GM12878 (cell line): ENCODE results near the gene GLA. TPM values are rescaled to one million over a fixed set of nuclear protein-coding genes. Genes with fewer than 3 reads are reported as not detected.

Experiments
- ATAC-seq: fragments of 200-7000 bp; cut with Tn5 transposase; 3 replicates; pipeline ENCODE4 v1.9.1; 2020; ENCODE audit warnings: mild to moderate bottlenecking, moderate library complexity
- BruUV-seq: library from RNA; stranded (reverse); fragments of 400-500 nt; replicated peaks from 2 replicates; lab custom pipeline; 2021; lab: Mats Ljungman, UMichigan
- CTCF ChIA-PET: fragments of 300-600 bp; sonication (Branson Sonifier 250); formaldehyde crosslinking; extraction: SDS; loops from one replicate; lab custom pipeline; 2021; ENCODE audit warnings: inconsistent platforms; lab: Yijun Ruan, JAX
- POLR2A ChIA-PET: fragments of 350-600 bp; formaldehyde crosslinking; extraction: SDS; loops from one replicate; lab custom pipeline; 2021; ENCODE audit warnings: inconsistent platforms; lab: Charles Lee
- RAD21 ChIA-PET: fragments of 300-600 bp; sonication (Branson Sonifier 250); formaldehyde crosslinking; loops from one replicate; lab custom pipeline; 2023; ENCODE audit warnings: antibody characterized with exemption; ENCODE audit not compliant: unreplicated experiment; lab: Charles Lee
- SMC1A ChIA-PET: fragments of 300-600 bp; sonication (Branson Sonifier 250); formaldehyde crosslinking; loops from one replicate; lab custom pipeline; 2023; ENCODE audit not compliant: unreplicated experiment, uncharacterized antibody; lab: Charles Lee
- DNase-seq: peaks from one replicate; pipeline ENCODE4 v3.0.0-alpha.2; 2011; ENCODE audit warnings: low read depth, low spot score
- FAIRE-seq: peaks from 3 replicates; lab custom pipeline; 2011; peaks lifted over from hg19 to GRCh38; lab: Jason Lieb, UNC
- H2AFZ ChIP-seq: 2 replicates; pipeline ENCODE4 v1.6.0; 2011; ENCODE audit warnings: low read depth, low read length, control low read depth; ENCODE audit not compliant: control insufficient read depth
- H3K27ac ChIP-seq: 2 replicates; pipeline ENCODE4 v1.5.1; 2011; ENCODE audit warnings: control low read depth; ENCODE audit not compliant: control insufficient read depth, insufficient read depth
- H3K27me3 ChIP-seq, 2 experiments: replicated peaks in 1 of 2; 2 replicates each; pipeline versions ENCODE4 v1.6.0 to v1.6.1; 2011; ENCODE audit warnings: low read length in 1 of 2; ENCODE audit not compliant: control insufficient read depth in 2 of 2, insufficient read depth in 2 of 2
- H3K36me3 ChIP-seq, 2 experiments: 2 replicates each; pipeline ENCODE4 v1.5.1; 2011; ENCODE audit warnings: low read length in 1 of 2; ENCODE audit not compliant: control insufficient read depth in 2 of 2, insufficient read depth in 2 of 2
- H3K4me1 ChIP-seq: 2 replicates; pipeline ENCODE4 v1.6.1; 2011; ENCODE audit warnings: mild to moderate bottlenecking, low read length, moderate library complexity, mixed read lengths; ENCODE audit not compliant: control insufficient read depth, insufficient read depth
- H3K4me2 ChIP-seq: 2 replicates; pipeline ENCODE4 v1.6.0; 2011; ENCODE audit warnings: control low read depth; ENCODE audit not compliant: control insufficient read depth, insufficient read depth
- H3K4me3 ChIP-seq: fragments of 200-600 bp; sonication (generic); 2 replicates; pipeline ENCODE4 v1.5.1; 2016
- H3K79me2 ChIP-seq: 2 replicates; pipeline ENCODE4 v1.6.0; 2011; ENCODE audit warnings: low read length; ENCODE audit not compliant: control insufficient read depth, insufficient read depth
- H3K9ac ChIP-seq: 2 replicates; pipeline ENCODE4 v1.8.0; 2011; ENCODE audit warnings: low read length, control low read depth, mixed read lengths; ENCODE audit not compliant: control insufficient read depth, insufficient read depth
- H3K9me3 ChIP-seq: replicated peaks from 3 replicates; pipeline ENCODE4 v1.5.1; 2011; ENCODE audit warnings: mild to moderate bottlenecking, low read length; ENCODE audit not compliant: control insufficient read depth, insufficient read depth
- H4K20me1 ChIP-seq: 2 replicates; pipeline ENCODE4 v1.6.0; 2011; ENCODE audit not compliant: control insufficient read depth, insufficient read depth
- BCLAF1 ChIP-seq: fragments of 450-650 bp; IDR thresholded peaks from 2 replicates; pipeline ENCODE4 v1.6.1; 2017; ENCODE audit warnings: antibody characterized with exemption, mild to moderate bottlenecking, moderate library complexity
- CBFB ChIP-seq: IDR thresholded peaks from 2 replicates; pipeline ENCODE4 v1.6.1; 2016; ENCODE audit warnings: antibody characterized with exemption, low read depth
- CHD4 ChIP-seq: fragments of 200-600 bp; sonication (generic); IDR thresholded peaks from 2 replicates; pipeline ENCODE4 v1.6.1; 2016; ENCODE audit warnings: mild to moderate bottlenecking
- E2F4 ChIP-seq: IDR thresholded peaks from 2 replicates; pipeline ENCODE4 v1.6.1; 2012; ENCODE audit warnings: low read depth, low read length, improper control_type of control experiment
- LARP7 ChIP-seq: fragments of 450-650 bp; IDR thresholded peaks from 2 replicates; pipeline ENCODE4 v1.6.1; 2017; ENCODE audit warnings: mild to moderate bottlenecking
- MXI1 ChIP-seq: fragments of 150-350 bp; IDR thresholded peaks from 2 replicates; pipeline ENCODE4 v1.6.1; 2011; ENCODE audit warnings: low read depth, mild to moderate bottlenecking, inconsistent platforms, low read length, improper control_type of control experiment
- NR2C1 ChIP-seq: fragments of 450-650 bp; IDR thresholded peaks from 2 replicates; pipeline ENCODE4 v1.6.1; 2017; ENCODE audit warnings: antibody characterized with exemption, mild to moderate bottlenecking, moderate library complexity
- RAD21 ChIP-seq: IDR thresholded peaks from 2 replicates; pipeline ENCODE4 v1.6.1; 2011; ENCODE audit warnings: mild to moderate bottlenecking, low read depth, low read length, moderate library complexity; ENCODE audit not compliant: insufficient read depth
- RUNX3 ChIP-seq: IDR thresholded peaks from 2 replicates; pipeline ENCODE4 v1.6.1; 2012; ENCODE audit warnings: low read length, inconsistent platforms
- SMARCA5 ChIP-seq: fragments of 450-650 bp; IDR thresholded peaks from 2 replicates; pipeline ENCODE4 v1.6.1; 2017; ENCODE audit warnings: mild to moderate bottlenecking
- SMC3 ChIP-seq: IDR thresholded peaks from 2 replicates; pipeline ENCODE4 v1.6.1; 2011; ENCODE audit warnings: low read length, improper control_type of control experiment, borderline replicate concordance
- SRF ChIP-seq, 2 experiments: IDR thresholded peaks; 2 replicates each; pipeline ENCODE4 v1.6.1; 2011; ENCODE audit warnings: low read depth in 2 of 2, low read length in 2 of 2, mild to moderate bottlenecking in 1 of 2, moderate library complexity in 1 of 2
- TAF1 ChIP-seq: IDR thresholded peaks from 2 replicates; pipeline ENCODE4 v1.6.1; 2011; ENCODE audit warnings: mild to moderate bottlenecking, low read depth, low read length, borderline replicate concordance
- WGBS: methylation state at CpG from one replicate; pipeline ENCODE4 v1.1.6; 2016; ENCODE audit warnings: low lambda C conversion rate; ENCODE audit not compliant: insufficient replicate concordance, insufficient coverage; ENCODE audit errors: missing lambda C conversion rate; 5-methylcytosine and 5-hydroxymethylcytosine counted together
- in situ Hi-C: fragments of 300-500 bp; cut with MboI; formaldehyde crosslinking; loops from 9 replicates; pipeline ENCODE4 v1.14.3; 2018; ENCODE audit warnings: mixed read lengths
- intact Hi-C: fragments of 100-400 bp; cut with micrococcal nuclease; formaldehyde crosslinking; loops from one replicate; pipeline ENCODE4 v1.14.2; 2022; ENCODE audit not compliant: unreplicated experiment
- polyA plus RNA-seq, 11 experiments: library from polyadenylated mRNA; depleted of rRNA in 4 of 11; unstranded in 6 of 11; stranded (reverse) in 5 of 11; fragments of >200 nt; fragmentation: Nextera tagmentation in 4 of 11; fragmentation: Illumina TruSeq in 1 of 11; extraction: Ambion mirVana in 4 of 11; extraction: Trizol in 1 of 11; gene quantifications; 1 replicate in 1 of 11; 2 replicates in 10 of 11; pipeline versions ENCODE4 v1.2.1 to v1.2.3, GENCODE V29; 2011 to 2016; ENCODE audit warnings: inconsistent platforms in 2 of 11, missing spikeins in 2 of 11, low read depth in 1 of 11
- total RNA-seq, 4 experiments: library from RNA; depleted of rRNA in 3 of 4; stranded (reverse); fragments of >200 nt in 3 of 4; fragmentation: Illumina TruSeq in 1 of 4; extraction: Trizol in 1 of 4; gene quantifications; 2 replicates each; pipeline versions ENCODE4 v1.2.1 to v1.2.3, GENCODE V29; 2013 to 2021

GLA gene
- total and polyA plus RNA-seq, 10 of the 15 experiments (the other 5 are each of a cell fraction or from before 2014, with no cell fraction given): 23.8 to 66.4 (median 29.1) TPM

- SMC1A ChIA-PET: interaction anchor here (0.8 to 1.2 kb wide), 2 partner anchors 11 to 12 kb away, joined by 3 to 4 read pairs; no protein-coding TSS in a partner anchor
- intact Hi-C loops (no loop called here), in situ Hi-C loops (no loop called here)
- Histone ChIP-seq H3K27ac (peak overlapping the region; percentile 92), H2AFZ (peak overlapping the region; percentile 80), H3K4me1 (peaks cover 8% of the 10 kb centered on the region), H3K79me2 (peaks cover 53% of the 10 kb centered on the region), H4K20me1 (no peaks in the 10 kb centered on the region), H3K9ac (peak overlapping the region; percentile 69)
- ATAC-seq (peak; percentile 42), FAIRE-seq (no peak), DNase-seq (no peak)
- RAD21 ChIA-PET: no interaction called here
- TSS peak; percentile 86 for BruUV-seq
- POLR2A ChIA-PET: interaction anchor here (0.6 to 1.5 kb wide), 3 partner anchors 13 to 23 kb away, joined by 3 to 6 read pairs (median 5); partner anchors contain the start of gene RPL36A
- 19% methylated on average over 15 of the region's 15 CpGs for WGBS
- TF ChIP-seq NR2C1: 0 out of 2 replicates have a peak, but pooled peaks have one; percentile 9
- no peak for TF ChIP-seq RUNX3
- 0 out of 2 replicates have a peak, but pooled peaks have one; percentile 29 for TF ChIP-seq LARP7
- TF ChIP-seq, all 136 proteins: peak for 2
- Histone ChIP-seq H3K4me3 (peak overlapping the region; percentile 58), H3K9me3 (no peaks in the 10 kb centered on the region; the same call in 2 of the 3 replicates), H3K36me3 (peaks cover 0 to 4% of the 10 kb centered on the region in 2 experiments; a peak in 1 of 4 replicates), H3K27me3 (no peaks in the 10 kb centered on the region), H3K4me2 (no peak overlapping the region; the same call in 1 of the 2 replicates)
- CTCF ChIA-PET: no interaction called here
These were observed 468 bp downstream of the GLA start for GRCh38 chrX:101407167-101407747.

- in situ Hi-C loops: no loop called here
- TF ChIP-seq CBFB (no peak), TAF1 (no peak), SRF (IDR thresholded peaks at IDR 0.05; ENCODE audit: low read depth in 2 of 2, low read length in 2 of 2) (no peak), RAD21 (no peak), SMARCA5 (no peak), E2F4 (no peak), CHD4 (no peak), MXI1 (no peak), SMC3 (no peak), BCLAF1 (no peak)
These were observed 7.9 kb downstream of the GLA start for GRCh38 chrX:101399825-101400224.

More at GRCh38 chrX:101399825-101400224, 7.9 kb downstream of the GLA start:
- FAIRE-seq (no peak), DNase-seq (no peak), ATAC-seq (no peak)
- BruUV-seq: no TSS peak
- POLR2A ChIA-PET: no interaction called here
- intact Hi-C loops: no loop called here
- RAD21 ChIA-PET: no interaction called here
- H3K4me1 ChIP-seq: no peaks in the 10 kb centered on the region
- H3K36me3 ChIP-seq: no peaks in the 10 kb centered on the region
- H3K9ac ChIP-seq: no peak overlapping the region
- 49% methylated on average over 4 of the region's 4 CpGs for WGBS
- no peak overlapping the region for H3K4me3 ChIP-seq
- H3K79me2 ChIP-seq: no peaks in the 10 kb centered on the region
- H3K4me2 ChIP-seq: no peak overlapping the region
- CTCF ChIA-PET: no interaction called here
- H2AFZ ChIP-seq: no peak overlapping the region
- H3K27ac ChIP-seq: no peak overlapping the region
- H4K20me1 ChIP-seq: no peaks in the 10 kb centered on the region
- SMC1A ChIA-PET: interaction anchor here (0.9 kb wide), 1 partner anchor 15 kb away, joined by 3 read pairs; no protein-coding TSS in a partner anchor
- no peaks in the 10 kb centered on the region for H3K27me3 ChIP-seq
- no peaks in the 10 kb centered on the region; the same call in 2 of the 3 replicates for H3K9me3 ChIP-seq
